HUDEP-2 (cell line): ENCODE measurements around the gene ADGRD1.

Experiments used
- DNase-seq, 76 experiments: peaks; one replicate each; lab custom pipeline; 2025; ENCODE audit not compliant: unreplicated experiment in 76 of 76; lab: John Stamatoyannopoulos, UW

Gene ADGRD1

DNA sequence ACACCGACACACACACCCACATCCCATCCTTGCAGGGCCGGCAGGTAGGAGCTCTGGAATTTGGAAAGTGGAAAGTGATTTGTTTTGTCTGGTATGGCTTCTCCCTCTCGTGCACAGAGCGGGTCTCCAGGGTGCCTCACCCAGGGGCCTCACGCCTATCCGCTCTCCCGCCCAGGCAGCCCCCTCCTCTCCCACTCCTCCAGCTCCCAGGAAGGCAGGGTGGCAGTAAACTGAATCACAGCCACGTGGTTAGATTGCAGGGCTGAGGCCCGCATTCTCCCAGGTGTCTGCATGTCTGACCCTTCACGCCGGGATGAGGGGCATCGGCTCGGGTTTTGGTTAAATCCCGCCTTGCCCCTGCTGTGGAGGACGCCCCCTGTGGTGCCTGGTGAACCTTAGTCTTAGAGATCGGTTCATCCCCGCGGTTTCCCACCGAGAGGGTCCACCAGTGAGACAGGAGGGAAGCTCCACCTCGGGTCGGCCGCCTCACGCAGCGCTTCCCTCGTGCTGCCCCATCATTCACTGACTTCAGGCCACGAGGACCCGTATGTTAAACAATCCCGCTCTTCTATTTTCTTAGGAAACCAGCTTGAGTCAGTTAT lies 64.4 kb downstream of the ADGRD1 start:
- DNase-seq: no peak

DNA sequence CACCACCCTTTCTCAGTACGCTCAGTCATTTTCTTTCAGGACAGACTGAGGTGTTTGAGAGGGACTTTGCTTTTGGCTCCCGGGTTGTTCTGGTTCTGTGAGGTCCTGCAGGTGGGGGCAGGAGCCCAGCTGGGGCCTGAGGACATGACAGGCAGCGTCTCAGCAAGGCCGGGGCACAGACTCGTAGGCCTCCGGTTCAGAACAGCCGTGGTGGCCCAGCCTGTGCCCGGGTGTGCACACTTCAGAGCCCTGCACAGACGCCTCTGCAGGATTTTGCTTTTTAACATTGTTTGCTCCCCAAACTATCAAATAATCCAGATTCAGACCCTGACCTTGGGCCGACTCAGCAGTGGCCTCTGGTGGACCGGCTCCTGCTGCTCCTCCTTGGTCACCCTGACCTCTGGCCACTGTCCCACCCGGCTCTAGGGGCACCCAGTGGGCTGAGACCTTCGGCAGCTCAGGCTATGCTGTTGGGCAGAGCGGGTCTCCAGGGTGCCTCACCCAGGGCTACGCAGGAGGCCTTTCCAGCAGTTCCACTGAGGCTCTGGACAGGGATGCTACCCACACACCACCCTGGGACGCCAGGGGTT lies 65.2 kb downstream of the ADGRD1 start:
- DNase-seq: no peak

DNA sequence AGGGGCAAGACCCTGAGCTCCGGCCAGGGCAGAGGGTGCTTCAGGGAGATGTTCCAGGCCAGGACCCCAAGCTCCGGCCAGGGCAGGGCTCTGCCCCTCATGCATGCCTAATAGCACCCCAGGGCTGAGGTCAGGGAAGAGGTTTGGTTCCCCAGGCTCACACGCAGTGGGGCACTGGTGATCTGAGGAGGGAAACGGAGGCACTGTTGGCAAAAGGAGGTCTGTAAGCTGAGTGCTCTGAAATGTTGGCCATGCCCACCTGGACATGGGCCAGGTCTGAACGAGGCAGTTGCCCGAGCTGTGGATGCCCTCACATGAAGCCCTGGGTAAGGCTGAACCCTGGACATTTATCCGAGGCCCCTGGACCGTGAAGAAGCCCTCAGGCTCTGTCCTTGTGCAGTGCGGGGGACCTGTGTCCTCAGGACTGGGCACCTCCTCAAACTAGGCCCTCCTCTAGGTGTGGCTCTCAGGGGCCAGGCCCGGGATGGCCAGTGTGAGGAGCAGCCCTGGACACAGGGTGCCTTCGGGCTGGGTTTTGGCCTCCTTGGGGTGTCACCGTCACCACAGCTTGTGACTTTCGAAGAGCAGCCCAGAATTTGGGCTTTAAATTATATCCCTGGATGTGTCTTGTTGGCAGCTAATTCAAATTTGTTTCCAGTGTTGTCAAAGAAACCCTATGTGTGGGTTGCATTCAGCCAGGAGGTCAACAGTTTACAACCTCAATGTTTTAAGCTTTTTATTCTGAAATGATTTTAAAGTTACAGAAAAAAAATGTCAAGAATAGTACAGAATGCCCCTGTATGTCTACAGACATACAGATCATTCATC lies 66.8 kb downstream of the ADGRD1 start:
- no peak for DNase-seq

DNA sequence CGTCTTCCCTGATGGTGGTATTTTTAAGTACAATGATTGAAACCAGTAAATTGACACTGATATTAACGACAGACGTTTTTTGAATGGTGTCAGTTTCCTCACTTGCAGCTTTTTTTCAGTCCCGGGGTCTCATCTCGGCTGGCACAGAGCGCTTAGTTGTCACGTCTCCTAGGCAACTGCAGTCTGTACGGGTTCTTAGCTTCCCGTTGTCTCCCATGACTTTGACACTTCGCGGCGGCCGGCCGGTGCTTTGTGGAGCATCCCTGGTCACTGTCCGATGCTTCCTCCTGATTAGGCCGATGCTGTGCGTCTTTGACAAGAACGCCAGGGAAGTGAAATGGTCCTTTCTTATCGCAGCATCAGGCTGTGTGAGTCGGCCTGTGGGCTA lies 67.4 kb downstream of the ADGRD1 start:
- DNase-seq: no peak

DNA sequence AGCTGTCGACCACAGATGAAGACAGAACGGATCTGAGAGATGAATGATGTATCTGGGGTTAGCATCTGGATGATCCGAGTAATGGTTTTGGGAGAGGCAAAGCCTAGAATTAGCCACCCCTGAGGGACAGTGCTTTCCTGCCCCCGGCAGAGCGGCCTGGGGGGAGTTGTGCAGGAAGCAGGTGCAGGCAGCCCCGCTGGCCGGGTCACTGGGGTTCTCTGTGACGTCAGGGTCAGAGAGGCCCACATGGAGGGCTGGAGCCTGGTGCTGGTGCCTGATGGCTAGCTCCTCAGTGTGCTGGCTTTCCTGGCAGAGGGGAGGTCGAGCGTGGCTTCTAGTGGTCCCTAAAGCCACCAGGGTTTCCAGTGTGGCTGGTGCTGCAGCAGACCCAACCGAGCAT lies 70.3 kb downstream of the ADGRD1 start:
- DNase-seq: no peak

DNA sequence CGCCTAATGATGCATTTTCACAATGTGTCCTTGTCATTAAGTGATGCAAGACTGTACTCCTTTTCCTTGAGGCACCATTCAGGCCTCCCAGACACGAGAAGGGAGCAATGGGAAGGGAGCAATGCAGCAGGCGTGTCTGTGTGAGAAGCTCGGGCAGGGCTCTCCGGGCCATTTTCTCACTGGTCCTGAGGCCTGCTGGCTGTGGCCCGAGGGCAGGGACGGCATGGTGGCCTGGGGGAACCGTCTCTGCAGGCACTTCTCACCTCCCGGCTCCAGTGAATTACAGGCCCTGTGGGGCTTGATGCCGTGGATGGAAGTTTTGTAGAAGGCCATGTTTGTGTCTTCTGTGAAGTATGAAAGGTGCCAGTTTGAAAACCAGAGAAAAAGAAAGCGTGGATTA lies 71.0 kb downstream of the ADGRD1 start:
- no peak for DNase-seq

DNA sequence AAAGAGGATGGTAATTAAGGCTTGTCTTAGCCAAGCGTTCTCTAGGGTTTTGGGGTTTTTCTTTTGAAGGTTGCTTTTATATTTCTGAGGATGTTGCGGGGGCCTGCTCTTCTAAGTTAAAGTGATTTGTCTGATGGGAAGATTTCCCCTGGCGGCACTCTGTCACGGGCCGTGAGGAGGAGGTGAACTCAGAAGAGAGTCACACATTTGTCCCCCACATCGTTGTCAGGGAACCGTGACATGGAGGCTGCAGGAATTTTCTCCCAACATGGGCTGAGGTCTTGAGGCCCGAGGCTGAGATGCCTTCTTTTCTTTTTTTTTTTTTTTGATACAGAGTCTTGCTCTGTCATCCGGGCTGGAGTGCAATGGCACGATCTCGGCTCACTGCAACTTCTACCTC lies 71.5 kb downstream of the ADGRD1 start:
- DNase-seq: no peak

DNA sequence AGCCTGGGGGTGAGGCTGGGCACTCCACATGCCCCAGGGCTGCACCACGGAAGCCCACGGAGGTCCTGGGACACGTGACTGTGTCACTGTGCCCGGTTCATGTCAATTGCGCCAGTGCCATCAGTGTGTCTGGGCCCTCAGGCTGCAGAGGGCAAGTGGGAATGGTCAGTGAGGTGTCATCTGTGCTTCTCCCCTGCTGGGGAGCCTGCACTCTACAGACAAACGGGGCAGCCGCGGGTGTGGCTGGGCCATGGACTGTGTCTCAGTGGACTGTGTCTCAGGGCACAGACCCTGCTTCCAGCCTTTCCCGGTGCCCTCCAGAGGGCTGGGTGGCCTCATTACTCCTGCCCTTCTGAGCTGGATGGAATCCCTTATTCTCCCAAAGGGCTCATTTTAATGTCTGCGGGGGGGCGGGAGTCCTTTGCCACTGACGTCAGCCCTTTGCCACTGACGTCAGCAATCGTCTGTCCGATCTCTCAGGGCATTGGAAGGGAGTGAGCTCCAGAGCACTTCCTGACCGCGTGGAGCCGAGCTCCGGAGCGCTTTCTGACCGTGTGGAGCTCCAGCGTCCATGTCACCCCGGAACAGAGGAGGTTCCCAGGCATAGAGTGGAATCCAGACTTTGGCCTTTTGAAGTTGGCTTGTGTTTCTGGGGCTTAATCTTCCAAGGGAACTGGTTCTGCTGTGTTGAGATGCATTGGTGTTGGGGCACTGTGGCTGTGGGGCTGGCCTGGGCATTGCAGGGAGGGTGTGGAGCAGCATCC lies 72.4 kb downstream of the ADGRD1 start:
- DNase-seq: no peak

DNA sequence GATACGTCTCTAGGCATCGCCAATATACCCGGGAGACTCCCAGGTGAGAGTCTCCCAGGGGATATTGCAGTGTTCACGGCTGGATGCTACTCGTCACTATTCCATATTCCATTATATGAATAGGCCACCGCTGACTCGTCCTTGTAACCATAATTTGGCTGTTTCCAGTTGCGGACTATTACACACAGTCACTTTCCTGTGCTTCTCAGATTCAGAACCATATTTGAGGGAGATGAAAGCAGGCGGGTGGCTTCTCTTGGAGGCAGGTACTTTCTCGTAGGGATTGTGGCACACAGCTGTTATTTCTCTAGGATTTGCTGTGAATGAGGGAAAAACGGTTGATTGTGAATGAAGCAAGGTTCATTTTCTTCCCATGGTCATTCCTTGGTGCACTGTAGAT lies 73.0 kb downstream of the ADGRD1 start:
- no peak for DNase-seq

DNA sequence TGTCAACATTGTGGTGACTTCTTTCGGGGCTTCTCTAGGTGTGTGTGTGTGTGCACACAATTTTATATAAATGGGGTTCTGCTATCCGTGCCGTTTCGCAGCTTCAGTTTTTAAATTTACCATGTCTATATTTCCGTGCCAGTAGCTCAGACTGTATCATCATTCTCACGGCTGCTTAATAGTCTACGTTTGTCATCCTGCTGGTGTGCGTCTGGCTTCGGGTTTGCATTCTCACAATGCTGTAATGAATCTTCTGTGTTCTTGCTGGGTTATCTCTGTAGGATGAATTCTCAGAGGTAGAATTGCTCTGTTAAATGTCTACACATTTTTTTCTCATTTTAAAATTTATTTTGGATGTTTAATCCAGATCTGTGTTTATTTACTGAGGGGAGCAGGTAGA lies 73.6 kb downstream of the ADGRD1 start:
- DNase-seq: no peak

DNA sequence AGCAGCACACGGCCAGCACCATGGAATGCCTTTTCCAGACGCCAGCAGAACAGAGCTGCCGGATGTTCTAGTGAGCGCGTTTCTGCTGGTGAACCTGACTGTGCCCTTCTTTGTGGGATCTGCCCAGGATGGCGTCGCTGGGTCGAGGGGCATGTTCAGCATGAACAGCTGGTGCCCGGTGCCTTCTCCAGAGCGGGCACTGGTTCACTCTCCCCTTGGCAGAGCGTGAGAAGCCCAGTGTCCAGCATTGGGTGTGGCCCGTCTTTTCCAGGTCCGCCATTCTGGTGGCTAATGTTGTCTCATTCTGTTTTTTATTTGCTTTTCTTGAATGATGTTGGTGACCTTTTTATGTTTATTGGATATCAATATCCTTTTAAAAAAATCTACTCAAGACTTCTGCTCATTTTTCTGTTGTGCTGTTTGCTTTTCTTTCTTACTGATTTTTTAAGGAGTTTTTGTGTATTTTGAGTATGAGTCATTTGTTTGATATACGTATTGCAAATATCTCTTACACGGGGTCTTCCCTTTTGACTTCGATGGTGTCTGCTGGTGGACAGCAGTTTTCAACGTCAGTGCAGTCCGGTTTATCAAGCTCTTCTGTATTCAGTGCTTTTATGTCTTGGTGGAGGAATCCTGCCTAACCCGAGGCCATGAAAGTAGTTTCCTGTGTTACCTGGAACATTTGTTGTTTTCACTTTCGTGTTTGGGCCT lies 74.3 kb downstream of the ADGRD1 start:
- no peak for DNase-seq

DNA sequence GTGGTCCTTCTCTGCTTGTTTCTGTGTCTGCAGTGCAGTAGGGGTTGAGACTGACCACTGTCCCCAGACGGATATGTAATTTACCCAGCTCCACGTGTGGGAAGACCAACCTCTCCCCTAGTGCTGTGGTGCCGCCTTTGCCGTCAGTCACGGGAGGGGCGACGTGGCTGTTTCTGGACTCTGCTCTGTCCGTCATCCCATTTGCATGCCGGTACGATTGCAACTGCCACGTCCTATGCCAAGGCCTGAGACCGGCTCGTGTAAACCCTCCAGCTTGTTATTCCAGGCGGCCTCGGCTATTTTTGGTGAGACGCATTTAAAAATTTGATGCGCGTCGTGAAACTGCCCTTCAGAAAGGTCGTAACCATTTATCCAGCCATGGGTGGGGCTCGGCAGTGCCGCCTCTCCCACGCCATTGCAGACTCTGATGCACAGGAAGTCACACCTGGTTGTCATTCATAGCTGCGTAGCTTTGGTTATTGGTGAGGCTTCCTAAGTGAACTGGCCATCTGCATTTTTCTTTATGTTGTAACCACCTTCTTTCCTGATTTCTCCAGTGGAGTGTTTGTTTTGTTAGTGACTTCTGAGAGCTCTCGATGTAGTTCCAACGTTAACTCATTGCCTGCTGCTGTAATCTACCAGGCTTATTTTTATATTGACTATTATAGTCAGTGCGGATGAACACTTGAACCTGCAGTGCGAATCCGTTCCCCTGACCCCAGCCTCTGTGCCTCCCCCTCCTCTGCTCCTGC lies 75.1 kb downstream of the ADGRD1 start:
- no peak for DNase-seq

DNA sequence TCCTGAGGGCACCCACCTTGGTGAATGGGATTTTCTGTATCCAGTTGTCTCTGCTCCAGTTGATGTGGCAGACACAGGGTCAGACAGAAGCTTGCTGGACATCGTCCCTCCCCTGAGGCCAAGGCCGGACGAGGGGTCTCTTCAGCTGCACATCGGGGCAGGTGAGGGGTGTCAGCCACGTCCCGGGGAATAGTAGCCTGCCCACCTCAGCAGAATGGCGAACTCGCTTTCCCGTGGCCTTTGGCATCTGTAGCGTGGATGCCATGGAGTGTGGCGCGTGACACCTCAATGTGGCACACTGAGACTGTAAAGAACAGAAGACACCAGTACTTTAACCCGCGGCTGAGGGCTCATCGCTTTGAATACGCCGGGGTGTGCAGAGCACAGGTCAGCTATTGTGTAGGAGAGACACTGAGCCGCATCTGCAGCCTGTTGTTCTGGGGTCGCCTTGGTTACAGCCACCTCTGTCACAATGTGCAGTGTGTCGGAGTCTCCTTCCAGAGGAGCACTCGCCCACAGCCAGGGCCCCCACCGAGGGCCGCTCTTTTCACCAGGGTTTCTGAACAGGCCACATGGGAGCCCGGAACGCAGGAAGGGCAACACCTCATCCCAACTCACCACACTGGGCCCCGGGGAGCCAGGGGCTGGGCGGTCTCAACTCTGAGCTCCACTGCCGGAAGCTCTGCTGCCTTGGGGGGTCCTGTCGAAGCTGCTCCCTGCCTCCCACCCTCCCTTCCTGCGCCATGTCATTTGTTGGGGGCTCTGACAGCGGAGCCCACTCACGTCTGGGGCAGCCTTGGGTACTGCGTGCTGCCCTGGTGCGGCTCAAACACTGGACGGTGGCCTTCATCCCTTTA lies 77.0 kb downstream of the ADGRD1 start:
- DNase-seq: no peak

DNA sequence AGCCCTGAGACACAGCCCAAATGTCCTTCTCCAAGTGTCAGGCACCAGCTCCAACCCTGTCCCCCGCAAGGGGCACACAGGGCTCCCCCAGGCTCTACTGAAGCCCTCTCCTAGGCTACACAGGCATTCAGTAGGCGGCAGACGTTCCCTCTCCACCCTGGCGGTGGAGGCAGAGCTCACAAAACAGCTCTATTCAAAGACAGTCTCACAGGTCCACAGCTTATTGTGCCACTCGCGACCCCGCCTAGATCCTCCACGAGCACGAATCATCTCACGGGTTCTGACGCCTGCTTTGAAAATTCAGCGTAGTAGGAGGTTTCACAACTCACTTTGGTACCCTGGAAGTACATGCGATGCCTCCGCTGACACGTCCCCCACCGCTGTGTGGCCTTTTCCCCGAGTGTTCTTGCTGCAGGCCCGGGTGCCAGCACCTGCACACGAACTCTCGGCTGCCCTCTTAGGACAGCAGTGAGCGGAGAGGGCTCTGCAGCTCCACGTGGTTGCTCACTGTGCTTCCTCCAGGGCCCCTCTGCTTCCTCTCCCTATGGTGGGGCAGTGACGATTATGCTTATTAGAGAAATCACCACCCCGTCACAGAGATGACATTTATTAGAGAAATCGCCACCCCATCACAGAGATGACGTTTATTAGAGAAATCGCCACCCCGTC lies 78.5 kb downstream of the ADGRD1 start:
- DNase-seq: no peak

DNA sequence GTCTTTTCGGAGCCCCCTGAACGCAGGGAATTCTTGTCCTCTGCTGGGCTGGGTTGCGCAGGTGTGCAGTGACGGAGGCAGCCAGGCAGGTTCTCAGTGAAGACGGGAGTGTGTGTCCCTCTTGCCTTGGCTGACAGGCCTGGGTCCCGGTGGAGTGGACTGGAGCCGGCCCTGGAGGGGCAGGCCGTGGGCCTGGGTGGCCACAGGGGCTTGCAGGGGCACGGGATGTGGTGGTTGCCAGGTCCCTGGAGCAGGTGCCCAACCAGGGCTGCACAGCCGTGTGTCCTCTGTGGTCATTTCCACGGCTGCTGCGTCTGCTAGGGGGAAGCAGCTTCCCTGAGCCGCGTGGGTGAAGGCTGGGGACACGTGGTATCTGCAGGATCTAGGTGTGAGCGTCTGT lies 79.8 kb downstream of the ADGRD1 start:
- DNase-seq: no peak

DNA sequence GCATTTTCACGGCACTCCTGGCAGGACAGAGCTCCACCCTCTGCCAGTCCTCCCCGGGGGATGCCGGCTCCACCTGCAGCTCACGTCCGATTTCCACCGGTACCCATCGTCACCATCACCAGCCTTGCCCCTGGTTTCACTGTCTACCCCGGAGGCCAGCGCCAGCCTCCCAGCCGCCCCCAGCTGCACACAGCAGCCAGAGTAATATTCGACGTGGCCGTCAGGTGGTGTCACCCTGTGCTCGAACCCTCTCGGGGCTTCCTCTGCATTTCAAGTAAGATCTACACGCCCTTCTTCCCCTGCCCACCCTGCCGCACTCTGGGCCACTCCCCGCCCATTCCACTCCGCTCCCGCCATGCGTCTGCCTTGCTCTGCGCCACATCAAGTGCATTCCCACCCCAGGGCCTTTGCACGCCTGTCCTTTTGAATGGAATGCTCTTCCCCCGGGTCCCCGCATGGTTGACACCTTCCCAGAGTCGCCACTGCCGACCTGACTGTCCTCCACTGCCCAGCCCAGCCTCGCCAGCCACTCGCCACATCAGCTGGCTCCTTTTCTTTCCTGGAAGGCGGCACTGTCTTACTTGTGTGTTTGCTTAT lies 80.3 kb downstream of the ADGRD1 start:
- no peak for DNase-seq

DNA sequence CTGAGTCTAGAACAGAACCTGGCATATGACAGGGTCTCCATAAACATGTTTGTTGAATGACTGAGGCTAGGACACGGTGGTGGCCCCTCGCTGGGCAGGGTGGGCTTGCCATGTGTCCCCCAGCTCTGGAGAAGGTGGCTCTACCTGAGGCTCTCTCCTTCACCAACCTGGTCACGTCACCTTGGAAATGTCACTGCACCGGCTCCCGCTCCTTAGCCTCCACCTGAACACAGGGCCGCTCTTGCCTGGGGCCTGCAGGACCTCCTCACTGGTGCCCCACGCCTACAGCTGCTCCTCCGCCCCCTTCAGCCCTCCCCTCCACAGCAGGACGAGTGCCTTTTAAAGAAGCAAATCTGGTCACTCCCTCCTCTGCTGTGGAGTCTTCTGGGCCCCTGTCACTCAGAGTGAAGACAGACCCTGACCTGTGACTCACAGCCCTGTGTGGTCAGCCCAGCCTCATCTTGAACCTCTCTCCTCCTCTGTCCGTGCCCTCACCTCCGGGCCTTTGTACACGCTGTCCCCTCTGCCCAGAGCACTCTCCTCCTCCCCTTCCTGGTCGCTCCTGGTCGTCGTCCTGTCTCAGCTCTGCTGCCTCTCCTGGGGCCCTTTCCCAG lies 81.0 kb downstream of the ADGRD1 start:
- no peak for DNase-seq

DNA sequence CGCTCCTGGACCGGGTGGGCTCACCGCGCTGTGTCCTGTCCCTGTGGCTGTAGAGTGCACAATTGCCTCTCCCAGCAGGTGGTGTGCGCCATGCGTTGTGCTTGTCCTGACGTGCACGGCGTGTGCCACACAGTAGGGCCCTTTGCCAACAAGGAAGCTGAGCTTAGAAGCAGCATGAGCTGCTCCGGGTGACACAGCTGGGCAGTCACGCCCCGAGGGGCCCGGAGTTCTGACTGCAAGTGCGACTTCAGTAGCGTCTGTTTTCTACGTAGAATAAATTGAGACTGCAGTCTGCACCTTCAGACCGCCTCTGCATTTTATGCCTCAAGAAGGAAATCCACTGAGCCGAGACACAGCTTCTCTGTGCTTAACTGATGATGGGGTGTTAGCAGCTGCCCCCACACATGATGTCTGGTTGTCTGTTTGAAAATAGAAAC lies 81.6 kb downstream of the ADGRD1 start:
- DNase-seq: no peak
